ENCODE results near the gene MPEG1.

- TF ChIP-seq, protein P1, sequence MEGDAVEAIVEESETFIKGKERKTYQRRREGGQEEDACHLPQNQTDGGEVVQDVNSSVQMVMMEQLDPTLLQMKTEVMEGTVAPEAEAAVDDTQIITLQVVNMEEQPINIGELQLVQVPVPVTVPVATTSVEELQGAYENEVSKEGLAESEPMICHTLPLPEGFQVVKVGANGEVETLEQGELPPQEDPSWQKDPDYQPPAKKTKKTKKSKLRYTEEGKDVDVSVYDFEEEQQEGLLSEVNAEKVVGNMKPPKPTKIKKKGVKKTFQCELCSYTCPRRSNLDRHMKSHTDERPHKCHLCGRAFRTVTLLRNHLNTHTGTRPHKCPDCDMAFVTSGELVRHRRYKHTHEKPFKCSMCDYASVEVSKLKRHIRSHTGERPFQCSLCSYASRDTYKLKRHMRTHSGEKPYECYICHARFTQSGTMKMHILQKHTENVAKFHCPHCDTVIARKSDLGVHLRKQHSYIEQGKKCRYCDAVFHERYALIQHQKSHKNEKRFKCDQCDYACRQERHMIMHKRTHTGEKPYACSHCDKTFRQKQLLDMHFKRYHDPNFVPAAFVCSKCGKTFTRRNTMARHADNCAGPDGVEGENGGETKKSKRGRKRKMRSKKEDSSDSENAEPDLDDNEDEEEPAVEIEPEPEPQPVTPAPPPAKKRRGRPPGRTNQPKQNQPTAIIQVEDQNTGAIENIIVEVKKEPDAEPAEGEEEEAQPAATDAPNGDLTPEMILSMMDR (IDR thresholded peaks at IDR 0.05) = no peak
- no peak for TF ChIP-seq POLR2A (IDR thresholded peaks at IDR 0.05)
These were observed 10.9 kb upstream of the MPEG1 start for GRCh38 chr11:59223611-59224010.

Measured in Peyer's patch (tissue), 4 donors.